GM12801 (cell line): Measurements from ENCODE around the gene ME3.

Experiments used
- TF ChIP-seq, protein P1 (sequence below): IDR thresholded peaks from one replicate; pipeline ENCODE4 v1.5.1; 2011; ENCODE audit warnings: control low read depth; ENCODE audit not compliant: insufficient read length; ENCODE audit errors: extremely low read depth

ME3 gene

DNA sequence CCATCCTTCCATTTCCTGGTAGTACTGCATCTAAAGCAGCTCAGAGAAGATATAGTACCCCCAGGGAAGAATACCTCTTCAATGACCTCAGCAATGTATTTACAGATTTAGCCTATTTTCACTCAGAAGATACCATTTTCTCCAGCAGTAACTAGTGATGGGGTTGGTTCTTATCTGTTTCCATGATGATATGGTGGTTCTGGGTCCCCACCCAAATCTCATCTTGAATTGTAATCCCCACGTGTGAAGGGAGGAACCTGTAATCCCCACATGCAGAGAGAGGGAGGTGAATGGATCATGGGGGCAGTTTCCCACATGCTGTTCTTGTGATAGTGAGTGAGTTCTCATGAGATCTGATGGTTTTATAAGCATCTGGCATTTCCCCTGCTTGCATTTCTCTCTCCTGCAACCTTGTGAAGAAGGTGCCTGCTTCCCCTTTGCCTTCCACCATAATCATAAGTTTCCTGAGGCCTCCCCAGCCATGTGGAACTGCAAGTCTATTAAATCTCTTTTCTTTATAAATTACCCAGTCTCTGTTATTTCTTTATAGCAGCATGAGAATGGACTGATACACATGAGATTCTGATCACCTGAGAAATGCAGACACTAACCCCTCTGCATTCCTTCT lies 158.6 kb downstream of the ME3 start:
- TF ChIP-seq, protein P1, sequence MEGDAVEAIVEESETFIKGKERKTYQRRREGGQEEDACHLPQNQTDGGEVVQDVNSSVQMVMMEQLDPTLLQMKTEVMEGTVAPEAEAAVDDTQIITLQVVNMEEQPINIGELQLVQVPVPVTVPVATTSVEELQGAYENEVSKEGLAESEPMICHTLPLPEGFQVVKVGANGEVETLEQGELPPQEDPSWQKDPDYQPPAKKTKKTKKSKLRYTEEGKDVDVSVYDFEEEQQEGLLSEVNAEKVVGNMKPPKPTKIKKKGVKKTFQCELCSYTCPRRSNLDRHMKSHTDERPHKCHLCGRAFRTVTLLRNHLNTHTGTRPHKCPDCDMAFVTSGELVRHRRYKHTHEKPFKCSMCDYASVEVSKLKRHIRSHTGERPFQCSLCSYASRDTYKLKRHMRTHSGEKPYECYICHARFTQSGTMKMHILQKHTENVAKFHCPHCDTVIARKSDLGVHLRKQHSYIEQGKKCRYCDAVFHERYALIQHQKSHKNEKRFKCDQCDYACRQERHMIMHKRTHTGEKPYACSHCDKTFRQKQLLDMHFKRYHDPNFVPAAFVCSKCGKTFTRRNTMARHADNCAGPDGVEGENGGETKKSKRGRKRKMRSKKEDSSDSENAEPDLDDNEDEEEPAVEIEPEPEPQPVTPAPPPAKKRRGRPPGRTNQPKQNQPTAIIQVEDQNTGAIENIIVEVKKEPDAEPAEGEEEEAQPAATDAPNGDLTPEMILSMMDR = no peak

DNA sequence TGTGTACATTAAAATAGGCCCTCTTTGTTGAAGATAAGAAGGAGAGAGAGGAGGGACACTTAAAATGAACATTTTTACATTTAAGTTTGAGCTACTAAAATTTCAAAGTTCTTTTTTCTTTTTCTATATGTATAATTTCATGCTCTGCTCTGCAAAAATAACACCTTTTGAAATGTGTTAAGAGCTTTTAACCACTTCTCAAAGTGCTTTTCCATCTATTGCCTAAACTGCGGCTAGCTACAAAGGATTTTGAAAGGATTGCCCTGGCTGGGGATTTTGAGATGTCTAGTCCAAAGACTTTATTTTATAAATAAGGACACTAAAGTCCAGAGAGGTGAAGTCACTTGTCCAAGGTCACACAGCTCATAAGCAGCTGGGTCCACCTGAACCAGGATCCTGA lies 159.3 kb downstream of the ME3 start:
- TF ChIP-seq, protein P1 = no peak

DNA sequence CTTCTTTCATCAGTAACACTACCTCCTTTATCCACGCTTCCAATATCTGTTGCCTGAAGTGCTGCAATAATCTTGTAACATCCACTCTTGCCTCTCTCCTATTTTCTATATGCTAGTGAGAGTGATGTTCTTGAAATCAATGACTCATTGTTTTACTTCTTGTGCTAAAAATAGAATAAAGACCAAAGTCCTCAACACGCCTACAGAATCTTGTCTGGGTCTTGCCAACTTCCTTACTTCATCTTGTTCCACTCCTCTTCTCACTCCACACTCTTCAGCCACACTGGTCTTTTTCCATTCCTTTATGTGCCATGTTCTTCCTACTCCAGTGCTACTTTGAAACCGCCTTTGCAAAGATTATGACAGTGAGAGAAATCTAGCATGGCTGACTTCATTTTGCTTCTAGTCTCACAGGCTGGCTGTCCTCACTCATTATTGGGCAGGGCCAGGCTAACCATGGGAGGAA lies 161.3 kb downstream of the ME3 start:
- TF ChIP-seq, protein P1 = no peak

DNA sequence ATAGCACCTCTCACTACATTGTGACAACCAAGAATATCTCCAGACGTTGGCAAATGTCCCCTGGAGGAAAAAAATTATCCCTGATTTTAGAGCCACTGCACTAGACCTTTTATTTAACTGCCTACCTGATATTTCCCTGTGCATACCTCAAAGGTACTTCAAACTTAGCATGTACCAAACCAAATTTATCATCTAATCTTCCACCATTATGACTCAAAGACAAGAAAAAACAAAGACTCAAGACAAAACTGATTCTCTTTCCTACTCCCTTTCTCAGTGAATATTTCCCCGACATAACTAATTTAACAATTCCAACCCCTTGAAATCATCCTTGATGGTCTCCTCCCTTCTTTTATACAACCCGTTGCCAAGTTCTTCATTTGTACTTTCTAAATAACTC lies 161.7 kb downstream of the ME3 start:
- TF ChIP-seq, protein P1 = no peak

DNA sequence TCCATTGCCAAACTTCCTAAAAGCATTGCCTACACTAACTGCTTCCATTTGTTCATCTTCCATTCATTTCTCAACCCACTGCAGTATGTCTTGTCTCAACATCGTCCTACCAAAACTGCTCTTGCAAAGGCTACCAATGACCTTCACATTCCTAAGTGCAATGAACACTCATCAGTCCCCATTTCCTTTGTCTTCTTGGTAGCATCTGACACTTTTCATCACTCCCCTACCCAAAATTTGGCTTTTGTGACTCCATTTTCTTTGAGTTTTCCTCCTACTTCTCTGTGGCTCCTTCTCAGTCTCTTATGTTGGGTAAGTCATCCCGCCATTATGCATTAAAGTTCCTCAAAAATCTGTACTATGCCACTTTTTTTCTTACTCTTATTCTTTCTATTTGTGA lies 162.3 kb downstream of the ME3 start:
- TF ChIP-seq, protein P1 = no peak

DNA sequence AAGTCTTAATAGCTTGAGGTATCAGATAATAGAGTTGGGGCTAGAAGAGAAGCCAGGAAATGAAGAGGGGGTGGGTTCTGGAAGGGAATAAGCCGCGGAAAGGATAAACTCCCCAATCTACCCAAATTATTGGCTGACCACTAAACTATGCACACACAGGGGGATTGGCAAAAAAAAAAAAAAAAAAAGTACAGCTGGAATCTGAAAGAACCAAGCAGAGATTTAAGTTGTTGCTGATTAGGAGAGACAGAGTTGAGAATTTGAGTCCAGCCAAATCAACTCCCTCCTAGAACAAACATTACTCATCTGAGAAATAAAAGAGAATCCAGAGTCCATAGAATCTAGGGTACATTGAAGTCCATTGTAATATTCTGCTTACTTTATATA lies 162.8 kb downstream of the ME3 start:
- TF ChIP-seq, protein P1 = no peak

DNA sequence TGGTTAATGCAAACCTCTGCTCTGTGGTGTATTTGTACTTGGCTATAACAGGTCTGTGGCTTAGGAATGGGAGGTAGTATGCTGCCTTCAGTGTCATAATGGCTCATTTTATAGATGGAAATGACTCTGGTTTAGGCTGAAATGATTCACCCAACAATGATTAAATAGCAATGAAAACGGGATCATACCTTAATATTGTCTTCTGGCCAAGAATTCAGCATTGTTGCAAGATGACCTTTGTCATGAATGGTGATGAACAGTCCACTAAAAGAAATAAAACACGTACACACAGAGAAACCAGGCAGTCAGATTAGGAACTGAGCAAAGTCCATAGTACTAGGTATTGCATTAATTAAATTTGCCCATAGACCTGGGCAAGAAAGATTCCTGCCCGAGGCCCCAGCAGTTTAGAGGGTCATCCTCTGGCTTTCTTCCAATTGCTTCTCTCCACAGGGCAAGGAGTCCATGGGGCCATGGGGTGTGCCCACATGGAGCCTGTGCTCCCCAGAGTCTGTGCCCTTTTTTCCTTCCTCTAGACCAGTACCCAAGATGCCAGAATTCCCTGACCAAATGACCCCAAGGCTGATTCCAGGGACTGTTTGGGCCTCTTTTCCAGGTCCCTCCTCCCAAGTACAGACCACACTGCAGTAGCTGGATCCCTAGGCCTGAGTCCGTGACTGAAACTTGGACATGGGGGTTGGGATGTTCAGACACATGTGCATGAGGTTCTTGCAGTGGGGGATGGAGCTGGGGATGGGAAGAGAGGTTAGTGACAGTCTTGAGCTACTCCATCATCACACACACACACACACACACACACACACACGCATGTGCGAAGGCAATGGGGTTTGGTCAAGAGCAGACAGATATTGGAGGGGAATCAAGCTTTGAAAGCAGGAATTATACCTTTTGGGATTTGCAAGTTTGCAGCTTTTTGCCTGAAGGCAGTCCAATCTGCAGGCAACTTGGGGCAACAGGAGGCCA lies 163.5 kb downstream of the ME3 start:
- TF ChIP-seq, protein P1 = no peak
